GM12891 (cell line): ENCODE measurements around the gene PLPPR1.
A peak's percentile ranks its signal among the peaks of the same experiment; 100 is the strongest.
"Not testable (repeated sequence)": the region's sequence is repeated elsewhere in the genome, so short reads cannot be mapped to it uniquely, and the experiment has no call there.

Experiments
- DNase-seq: peaks from one replicate; pipeline ENCODE4 v3.0.0; 2011; ENCODE audit warnings: low spot score; ENCODE audit not compliant: insufficient read length
- FAIRE-seq: peaks from 2 replicates; lab custom pipeline; 2011; peaks lifted over from hg19 to GRCh38; lab: Jason Lieb, UNC
- PAX5 ChIP-seq: IDR thresholded peaks from 2 replicates; pipeline ENCODE4 v1.6.1; 2011; ENCODE audit warnings: low read length, moderate library complexity, mild to moderate bottlenecking; ENCODE audit not compliant: insufficient read depth, severe bottlenecking
- POLR2A ChIP-seq: IDR thresholded peaks from 2 replicates; pipeline ENCODE4 v1.6.1; 2011; ENCODE audit warnings: low read depth, low read length, control low read depth
- POLR2AphosphoS5 ChIP-seq: IDR thresholded peaks from 2 replicates; pipeline ENCODE4 v1.6.1; 2011; ENCODE audit warnings: low read depth, low read length, control low read depth
- POU2F2 ChIP-seq: IDR thresholded peaks from 2 replicates; pipeline ENCODE4 v1.6.1; 2011; ENCODE audit warnings: low read depth, mild to moderate bottlenecking, control low read depth, low read length, moderate library complexity
- SPI1 ChIP-seq: IDR thresholded peaks from 2 replicates; pipeline ENCODE4 v1.6.1; 2011; ENCODE audit warnings: low read depth, low read length, control low read depth
- TAF1 ChIP-seq: IDR thresholded peaks from 2 replicates; pipeline ENCODE4 v1.6.1; 2011; ENCODE audit warnings: low read depth, low read length, control low read depth

Gene PLPPR1

DNA sequence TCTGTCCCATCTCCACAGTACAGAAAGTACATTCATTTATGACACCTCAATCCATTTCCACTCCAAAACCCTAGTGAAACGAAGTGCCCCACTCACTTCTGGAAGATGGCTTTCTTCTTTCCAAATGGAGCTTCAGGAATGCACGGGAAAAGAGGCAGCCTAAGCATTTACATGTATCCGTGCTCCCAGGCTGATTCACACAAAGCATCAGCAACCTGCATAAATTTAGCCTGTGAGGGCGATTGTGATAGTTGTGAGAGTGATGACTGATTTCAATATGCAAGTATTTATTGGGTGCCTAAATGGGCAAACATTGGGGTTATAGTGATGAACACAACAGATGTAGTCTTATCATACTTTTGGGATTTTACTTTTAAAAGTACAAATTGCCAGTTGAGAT, 86.6 kb downstream of the PLPPR1 start:
- TF ChIP-seq TAF1 = no peak
- FAIRE-seq (no peak), DNase-seq (no peak)

DNA sequence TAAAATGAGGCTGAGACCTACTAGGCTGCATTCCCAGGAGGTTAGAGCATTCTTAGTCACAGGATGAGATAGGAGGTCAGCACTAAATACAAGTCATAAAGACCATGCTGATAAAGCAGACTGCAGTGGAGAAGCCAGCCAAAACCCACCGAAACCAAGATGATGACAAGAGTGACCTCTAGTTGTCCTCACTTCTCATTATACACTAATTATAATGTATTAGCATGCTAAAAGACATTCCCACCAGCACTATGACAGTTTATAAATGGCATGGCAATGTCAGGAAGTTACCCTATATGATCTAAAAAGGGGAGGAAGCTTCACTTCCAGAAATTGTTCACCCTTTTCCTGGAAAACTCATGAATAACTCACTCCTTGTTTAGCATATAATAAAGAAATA, 88.6 kb downstream of the PLPPR1 start:
- DNase-seq (no peak), FAIRE-seq (no peak)
- TF ChIP-seq POLR2AphosphoS5 = no peak
- TF ChIP-seq POU2F2 = no peak
- TF ChIP-seq PAX5 = no peak
- no peak for TF ChIP-seq TAF1
- TF ChIP-seq SPI1 = no peak
- no peak for TF ChIP-seq POLR2A

DNA sequence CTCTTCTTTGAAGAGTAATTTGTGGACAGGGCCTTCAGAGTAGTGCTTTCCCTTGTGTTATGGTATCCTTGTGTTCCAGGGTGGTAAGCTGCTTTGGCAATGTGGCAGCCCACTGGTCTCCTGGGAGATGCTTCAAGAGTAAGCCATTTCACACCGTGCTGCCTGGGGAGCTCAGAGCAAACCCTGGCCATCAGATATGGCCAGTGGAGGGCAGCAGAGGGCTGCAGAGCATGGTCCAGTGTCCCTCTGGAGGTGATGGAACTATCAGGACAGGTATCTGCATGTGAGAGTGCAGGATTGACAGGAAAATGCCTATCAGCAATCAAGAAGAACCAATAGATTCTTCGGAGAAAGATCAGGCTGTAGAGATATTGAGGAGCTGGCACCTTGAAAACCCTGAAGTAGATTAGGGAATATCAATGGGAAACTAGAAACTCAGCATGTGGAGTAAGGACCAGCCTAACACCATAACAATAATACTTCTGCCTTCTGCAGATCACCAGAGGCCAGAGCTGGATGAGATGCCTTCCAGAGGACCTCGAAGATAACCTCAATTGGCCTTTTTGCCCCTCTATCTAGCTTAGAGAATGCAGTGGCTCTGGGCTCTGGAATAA, 90.8 kb downstream of the PLPPR1 start:
- FAIRE-seq (peak; percentile 78), DNase-seq (peak; percentile 2)
- TF ChIP-seq POU2F2 (no peak), TAF1 (no peak), SPI1 (no peak), POLR2A (no peak)

DNA sequence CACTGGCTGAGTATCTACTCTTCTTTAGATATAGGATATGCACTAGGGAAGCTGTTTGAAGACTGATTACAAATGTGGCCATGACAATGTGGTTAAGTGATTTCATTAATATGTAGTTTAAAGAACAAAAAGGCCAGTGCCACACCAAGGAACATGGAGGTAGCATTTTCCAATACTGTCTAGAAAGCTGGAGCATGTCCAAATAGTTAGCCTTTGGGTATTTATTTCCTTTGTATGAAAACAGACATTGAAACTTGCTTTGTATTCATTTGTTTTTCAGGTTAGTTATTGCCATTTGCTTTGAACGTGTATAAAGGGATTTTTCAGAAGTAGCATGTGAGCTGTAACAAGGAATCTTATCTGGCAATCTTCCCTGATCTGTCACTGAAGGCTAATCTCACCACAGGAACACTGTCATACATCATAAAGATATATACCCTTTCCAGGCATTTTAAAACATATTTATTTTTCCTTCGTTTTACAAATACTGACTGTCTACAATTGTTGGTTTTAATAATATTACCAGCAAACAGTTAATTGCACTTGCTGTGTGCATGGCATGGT, 93.4 kb downstream of the PLPPR1 start:
- TF ChIP-seq POLR2AphosphoS5 = no peak
- TF ChIP-seq PAX5 = no peak
- TF ChIP-seq TAF1 = no peak
- TF ChIP-seq POLR2A = no peak
- no peak for TF ChIP-seq SPI1
- no peak for TF ChIP-seq POU2F2
- no peak for DNase-seq
- FAIRE-seq = no peak

DNA sequence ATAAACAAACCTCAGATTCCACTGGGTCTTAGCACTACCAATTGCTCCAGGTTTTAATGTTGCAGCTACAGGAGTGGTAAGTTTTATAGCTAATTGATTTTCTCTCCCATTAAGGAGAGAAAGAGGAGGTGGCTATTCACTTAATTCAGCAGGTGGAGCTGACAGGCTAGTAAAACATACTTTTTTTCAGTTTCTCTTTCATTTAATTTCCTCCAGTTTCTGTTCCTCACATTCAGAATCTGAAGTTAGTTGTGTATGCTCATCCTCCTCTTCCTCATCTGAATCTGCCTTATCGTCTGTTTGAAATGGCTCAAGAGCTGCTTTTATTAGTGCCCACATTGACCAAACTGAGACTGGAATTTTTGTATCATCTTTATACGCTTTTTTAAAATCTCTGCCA, 98.0 kb downstream of the PLPPR1 start:
- no peak for DNase-seq
- FAIRE-seq = no peak
- peak; percentile 45; the same call in 1 of the 2 replicates for TF ChIP-seq SPI1
- TF ChIP-seq POLR2A = no peak

- not testable (repeated sequence) for DNase-seq, FAIRE-seq
These were observed 98.8 kb downstream of the PLPPR1 start for GRCh38 chr9:101127369-101127768.

GRCh38 chr9:101128623-101129022, 100.1 kb downstream of the PLPPR1 start:
- FAIRE-seq (no peak), DNase-seq (no peak)
- TF ChIP-seq POLR2AphosphoS5 (no peak), TAF1 (no peak), PAX5 (no peak), POU2F2 (no peak), SPI1 (no peak), POLR2A (no peak)

DNA sequence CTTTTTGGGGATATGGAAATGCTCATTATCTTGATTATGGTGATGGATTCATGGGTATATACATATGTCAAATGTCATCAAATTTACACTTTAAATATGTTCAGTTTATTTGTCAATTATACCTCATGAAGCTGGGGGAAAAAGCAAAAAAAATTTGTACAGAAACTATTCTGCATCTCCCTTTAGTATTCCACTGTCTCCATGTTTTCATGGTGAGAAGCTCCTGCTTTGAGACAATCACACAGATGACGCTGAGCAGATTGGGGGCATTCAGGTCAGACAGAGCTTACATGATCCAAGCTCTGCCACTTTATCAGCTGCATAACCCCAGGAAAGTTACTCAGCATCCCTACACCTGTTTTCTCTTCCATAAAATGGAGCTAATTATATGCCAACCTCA, 101.5 kb downstream of the PLPPR1 start:
- FAIRE-seq = no peak
- DNase-seq = no peak
- TF ChIP-seq POLR2AphosphoS5 (no peak), PAX5 (no peak), POLR2A (no peak), POU2F2 (no peak), SPI1 (no peak), TAF1 (no peak)

DNA sequence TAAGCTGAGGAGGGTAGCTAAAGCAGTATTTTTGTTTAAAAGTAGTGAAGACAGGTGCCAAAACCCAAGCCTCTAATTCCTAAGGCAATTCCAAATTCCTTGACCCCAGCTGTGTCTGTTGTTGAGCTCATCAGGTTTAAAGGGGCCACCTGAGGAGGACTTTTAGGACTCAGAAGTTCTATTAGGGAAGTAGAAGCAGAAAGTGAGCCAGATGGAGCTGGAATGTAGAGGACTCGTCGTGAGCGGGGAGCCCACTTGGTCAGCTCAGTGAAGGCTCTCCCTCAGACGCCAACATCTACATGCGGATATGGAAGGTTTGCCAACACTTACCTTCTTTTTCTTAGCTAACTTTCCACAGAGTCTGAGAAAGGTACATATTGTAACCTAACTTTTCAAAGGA, 102.8 kb downstream of the PLPPR1 start:
- no peak for FAIRE-seq
- no peak for DNase-seq
- no peak for TF ChIP-seq POU2F2
- no peak for TF ChIP-seq SPI1
- no peak for TF ChIP-seq TAF1
- TF ChIP-seq POLR2A = no peak
- TF ChIP-seq PAX5 = no peak
- TF ChIP-seq POLR2AphosphoS5 = no peak

DNA sequence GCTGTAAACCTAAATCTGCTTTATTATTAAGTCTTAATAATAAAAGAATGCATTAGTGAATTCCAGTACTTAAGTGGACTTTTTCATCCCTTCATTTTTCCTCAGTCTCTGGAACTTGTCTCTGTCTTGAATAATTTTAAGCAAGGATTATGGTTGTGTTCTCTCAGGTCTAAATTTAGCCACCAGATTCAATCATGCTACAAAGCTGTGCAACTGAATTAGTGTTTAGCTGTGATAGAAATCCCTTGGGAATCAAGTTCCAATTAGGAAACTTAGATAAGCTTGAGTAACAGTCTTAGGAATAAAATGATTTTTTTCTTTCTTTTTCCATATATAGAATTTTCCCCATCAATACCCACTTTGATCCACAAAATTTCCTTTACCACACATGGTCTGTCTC, 104.3 kb downstream of the PLPPR1 start:
- TF ChIP-seq POLR2AphosphoS5 (no peak), POLR2A (no peak), TAF1 (no peak), SPI1 (no peak), POU2F2 (no peak), PAX5 (no peak)
- no peak for DNase-seq
- no peak for FAIRE-seq
